Measurements from ENCODE around the gene PRDM16. TPM values are rescaled to one million over a fixed set of nuclear protein-coding genes. Genes with fewer than 3 reads are reported as not detected.

Gene PRDM16
- total and polyA plus RNA-seq, 2 of the 13 experiments (the other 11 are each of a cell fraction or from before 2014, with no cell fraction given) = 0.15 to 0.81 TPM

GRCh38 chr1:3115275-3116149 lies 46.5 kb downstream of the PRDM16 start (continued):
- TF ChIP-seq ZNF609 (CRISPR knock-in tag; IDR thresholded peaks at IDR 0.05; ENCODE audit: borderline replicate concordance) (no peak), ZNF282 (IDR thresholded peaks at IDR 0.05; ENCODE audit: partially characterized antibody) (no peak), ZSCAN20 (CRISPR knock-in tag; IDR thresholded peaks at IDR 0.05; ENCODE audit: borderline replicate concordance) (no peak), PHF21A (CRISPR knock-in tag; IDR thresholded peaks at IDR 0.05) (no peak; the same call in none of the 2 replicates), ARID5B (CRISPR knock-in tag; IDR thresholded peaks at IDR 0.05) (peak; percentile 59), KDM6A (CRISPR knock-in tag; IDR thresholded peaks at IDR 0.05; ENCODE audit: low read depth) (0 out of 2 replicates have a peak, but pooled peaks have one; percentile 27), YEATS2 (CRISPR knock-in tag; IDR thresholded peaks at IDR 0.05; ENCODE audit: borderline replicate concordance) (no peak), KIAA2018 (CRISPR knock-in tag; IDR thresholded peaks at IDR 0.05; ENCODE audit: borderline replicate concordance) (no peak), ZNF350 (CRISPR knock-in tag; IDR thresholded peaks at IDR 0.05; ENCODE audit: borderline replicate concordance, low read depth) (peak; percentile 38; the same call in 1 of the 2 replicates), ZNF432 (CRISPR knock-in tag; IDR thresholded peaks at IDR 0.05; ENCODE audit: borderline replicate concordance) (no peak)
